ENCODE data around the gene CRTAP. TPM values are rescaled to one million over a fixed set of nuclear protein-coding genes. Genes with fewer than 3 reads are reported as not detected.
"Not testable (repeated sequence)": the region's sequence is repeated elsewhere in the genome, so short reads cannot be mapped to it uniquely, and the experiment has no call there.

The CRTAP gene
- total RNA-seq, 6 donors from 2014 or later: 75.4 to 235 (median 119) TPM

DNA sequence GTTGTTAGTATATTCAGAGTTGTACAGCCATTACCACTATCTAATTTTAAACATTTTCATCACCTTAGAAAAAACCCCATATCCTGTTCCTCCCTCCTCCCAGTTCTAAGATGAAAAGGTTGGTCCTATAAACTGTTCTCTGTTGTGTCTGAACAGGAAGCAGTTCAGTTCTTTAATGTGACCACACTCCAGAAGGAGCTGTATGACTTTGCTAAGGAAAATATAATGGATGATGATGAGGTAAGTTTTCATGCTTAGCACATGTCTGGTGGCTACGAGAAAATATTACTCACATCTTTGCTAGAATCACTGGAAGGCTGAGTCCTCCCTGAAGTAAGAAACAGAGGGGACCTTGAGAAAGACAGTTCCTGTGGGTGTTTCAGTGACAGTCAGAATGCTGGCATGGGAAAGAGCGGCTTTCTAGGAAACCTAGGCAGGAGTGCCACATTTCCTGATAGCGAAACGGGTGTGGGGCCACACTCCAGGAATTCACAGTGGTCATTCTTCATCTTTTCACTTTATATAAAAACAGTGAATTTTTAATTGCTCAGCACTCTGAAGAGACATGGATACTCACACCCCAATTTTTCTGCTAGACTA, 20.3 kb downstream of the CRTAP start:
- Histone ChIP-seq H3K4me1 (peaks cover 0 to 6% (median 0%) of the 10 kb centered on the region in 4 donors), H3K27ac (no peak overlapping the region), H3K9me3 (no peaks in the 10 kb centered on the region), H3K27me3 (no peaks in the 10 kb centered on the region), H3K4me3 (no peak overlapping the region), H3K36me3 (peaks cover 22 to 76% (median 38%) of the 10 kb centered on the region in 4 donors)
- 56 to 67% methylated on average over 4 of the region's 4 CpGs for WGBS, 2 donors
- ATAC-seq (ENCODE audit: low FRiP score in 2 of 2) (no peak), DNase-seq (no peak)
- TF ChIP-seq POLR2AphosphoS5 (IDR thresholded peaks at IDR 0.05): no peak
- TF ChIP-seq, protein P1, sequence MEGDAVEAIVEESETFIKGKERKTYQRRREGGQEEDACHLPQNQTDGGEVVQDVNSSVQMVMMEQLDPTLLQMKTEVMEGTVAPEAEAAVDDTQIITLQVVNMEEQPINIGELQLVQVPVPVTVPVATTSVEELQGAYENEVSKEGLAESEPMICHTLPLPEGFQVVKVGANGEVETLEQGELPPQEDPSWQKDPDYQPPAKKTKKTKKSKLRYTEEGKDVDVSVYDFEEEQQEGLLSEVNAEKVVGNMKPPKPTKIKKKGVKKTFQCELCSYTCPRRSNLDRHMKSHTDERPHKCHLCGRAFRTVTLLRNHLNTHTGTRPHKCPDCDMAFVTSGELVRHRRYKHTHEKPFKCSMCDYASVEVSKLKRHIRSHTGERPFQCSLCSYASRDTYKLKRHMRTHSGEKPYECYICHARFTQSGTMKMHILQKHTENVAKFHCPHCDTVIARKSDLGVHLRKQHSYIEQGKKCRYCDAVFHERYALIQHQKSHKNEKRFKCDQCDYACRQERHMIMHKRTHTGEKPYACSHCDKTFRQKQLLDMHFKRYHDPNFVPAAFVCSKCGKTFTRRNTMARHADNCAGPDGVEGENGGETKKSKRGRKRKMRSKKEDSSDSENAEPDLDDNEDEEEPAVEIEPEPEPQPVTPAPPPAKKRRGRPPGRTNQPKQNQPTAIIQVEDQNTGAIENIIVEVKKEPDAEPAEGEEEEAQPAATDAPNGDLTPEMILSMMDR (IDR thresholded peaks at IDR 0.05): no peak
- no peak for TF ChIP-seq POLR2A (IDR thresholded peaks at IDR 0.05)
- TF ChIP-seq EP300 (IDR thresholded peaks at IDR 0.05): no peak

DNA sequence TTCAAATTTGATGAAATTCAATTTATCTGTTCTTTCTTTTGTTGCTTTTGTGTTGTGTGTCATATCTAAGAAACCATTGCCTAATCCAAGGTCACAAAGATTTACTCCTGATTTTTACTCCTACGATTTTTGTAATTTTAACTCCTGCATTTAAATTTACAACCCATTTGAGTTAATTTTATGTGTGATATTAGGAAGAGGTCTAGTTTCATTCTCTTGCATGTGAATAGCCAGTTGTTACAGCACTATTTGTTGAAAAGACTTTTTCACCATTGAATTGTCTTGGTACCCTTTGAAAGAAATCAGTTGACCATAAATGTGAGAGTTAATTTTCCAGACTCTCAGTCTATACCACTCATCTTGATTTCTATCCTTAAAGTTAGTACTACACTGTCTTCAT, 23.9 kb downstream of the CRTAP start:
- Histone ChIP-seq H3K27ac (no peak overlapping the region), H3K27me3 (no peaks in the 10 kb centered on the region), H3K4me1 (no peaks in the 10 kb centered on the region), H3K4me3 (no peak overlapping the region), H3K9me3 (no peaks in the 10 kb centered on the region), H3K36me3 (peaks cover 12 to 70% (median 39%) of the 10 kb centered on the region in 4 donors)
- no peak for DNase-seq
- no peak for ATAC-seq (ENCODE audit: low FRiP score in 2 of 2)
- TF ChIP-seq, protein P1 (IDR thresholded peaks at IDR 0.05): no peak
- TF ChIP-seq POLR2AphosphoS5 (IDR thresholded peaks at IDR 0.05) (no peak), EP300 (IDR thresholded peaks at IDR 0.05) (no peak), POLR2A (IDR thresholded peaks at IDR 0.05) (no peak)
- 93 to 94% methylated on average over 1 of the region's 1 CpG for WGBS, 2 donors

DNA sequence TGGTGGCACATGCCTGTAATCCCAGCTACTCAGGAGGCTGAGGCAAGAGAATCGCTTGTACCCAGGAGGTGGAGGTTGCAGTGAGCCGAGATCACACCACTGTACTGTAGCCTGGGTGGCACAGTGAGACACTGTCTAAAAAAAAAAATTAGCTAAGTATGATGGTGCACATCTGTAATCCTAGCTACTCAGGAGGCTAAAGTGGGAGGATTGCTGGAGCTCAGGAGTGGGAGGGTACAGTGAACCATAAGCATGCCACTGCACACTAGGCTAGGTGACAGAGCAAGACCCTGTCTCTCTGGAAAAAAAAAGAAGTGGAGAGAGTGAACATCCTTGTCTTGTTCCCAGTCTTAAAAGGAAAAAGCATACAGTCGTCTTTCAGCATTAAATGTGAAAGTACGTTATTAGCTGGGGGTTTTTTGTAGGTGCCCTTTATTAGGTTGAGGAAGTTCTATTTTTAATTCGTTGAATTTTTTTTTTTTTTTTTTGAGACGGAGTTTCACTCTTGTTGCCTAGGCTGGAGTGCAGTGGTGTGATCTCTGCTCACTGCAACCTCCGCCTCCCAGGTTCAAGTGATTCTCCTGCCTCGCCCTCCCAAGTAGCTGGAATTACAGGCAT, 25.3 kb downstream of the CRTAP start:
- H3K36me3 ChIP-seq: peaks cover 12 to 64% (median 32%) of the 10 kb centered on the region in 4 donors
- not testable (repeated sequence) for H3K4me1 ChIP-seq; H3K4me3 ChIP-seq; H3K27me3 ChIP-seq; H3K9me3 ChIP-seq; H3K27ac ChIP-seq; DNase-seq; ATAC-seq (ENCODE audit: low FRiP score in 2 of 2)
- 85 to 88% methylated on average over 8 of the region's 8 CpGs for WGBS, 2 donors

DNA sequence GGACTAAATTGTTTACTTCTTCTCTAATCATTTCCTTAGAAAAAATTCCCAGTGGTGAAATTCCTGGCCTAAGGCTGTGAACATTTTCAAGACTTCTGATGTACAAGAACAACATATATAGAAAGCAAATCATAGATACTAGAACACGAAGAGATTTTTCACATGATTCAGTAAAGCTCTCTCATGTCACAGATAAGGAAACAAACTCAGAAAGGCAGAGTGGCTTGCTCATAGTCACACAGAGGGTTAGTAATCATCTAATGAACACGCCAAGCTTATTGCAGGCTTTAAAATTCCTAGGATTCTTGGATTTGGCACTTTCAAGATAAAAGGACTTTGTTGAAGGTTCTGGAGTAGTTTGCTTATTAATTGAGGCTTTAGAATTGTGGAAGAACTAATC, 26.2 kb downstream of the CRTAP start:
- ATAC-seq (ENCODE audit: low FRiP score in 2 of 2): no peak

DNA sequence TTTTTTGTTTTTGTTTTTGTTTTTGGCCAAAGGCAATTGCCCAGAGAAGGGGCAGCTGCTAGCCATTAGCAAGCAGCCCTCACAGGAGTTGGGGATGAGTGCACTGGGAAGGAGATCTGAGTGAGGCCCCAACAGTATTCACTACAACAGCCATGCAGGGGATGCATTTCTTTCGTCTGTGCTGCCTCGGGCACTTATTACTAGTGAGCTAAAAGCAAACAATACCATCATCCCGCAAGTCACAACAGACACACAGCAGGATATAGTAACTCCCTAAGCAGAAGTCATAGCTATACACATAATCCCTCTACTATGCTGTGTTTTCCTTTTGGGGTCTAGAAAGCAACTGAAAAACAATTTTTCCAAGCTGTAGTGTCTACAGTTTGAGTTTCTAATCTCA, 27.2 kb downstream of the CRTAP start:
- Histone ChIP-seq H3K36me3 (peaks cover 7 to 52% (median 19%) of the 10 kb centered on the region in 4 donors), H3K27ac (no peak overlapping the region), H3K27me3 (no peaks in the 10 kb centered on the region), H3K4me1 (no peaks in the 10 kb centered on the region), H3K9me3 (no peaks in the 10 kb centered on the region), H3K4me3 (no peak overlapping the region)
- ATAC-seq (ENCODE audit: low FRiP score in 2 of 2): no peak
- TF ChIP-seq POLR2AphosphoS5 (IDR thresholded peaks at IDR 0.05) (no peak), POLR2A (IDR thresholded peaks at IDR 0.05) (no peak), EP300 (IDR thresholded peaks at IDR 0.05) (no peak)
- TF ChIP-seq, protein P1 (IDR thresholded peaks at IDR 0.05): no peak
- no peak for DNase-seq
- 84 to 89% methylated on average over 3 of the region's 3 CpGs for WGBS, 2 donors

More for the DNA sequence above, 26.2 kb downstream of the CRTAP start:
- Histone ChIP-seq H3K36me3 (peaks cover 7 to 58% (median 25%) of the 10 kb centered on the region in 4 donors), H3K9me3 (no peaks in the 10 kb centered on the region), H3K27ac (no peak overlapping the region), H3K4me3 (no peak overlapping the region), H3K4me1 (no peaks in the 10 kb centered on the region), H3K27me3 (no peaks in the 10 kb centered on the region)
- WGBS, 2 donors: 61 to 68% methylated on average over 2 of the region's 2 CpGs
- DNase-seq: no peak
- TF ChIP-seq EP300 (IDR thresholded peaks at IDR 0.05): no peak
- no peak for TF ChIP-seq POLR2A (IDR thresholded peaks at IDR 0.05)
- TF ChIP-seq, protein P1 (IDR thresholded peaks at IDR 0.05): no peak
- no peak for TF ChIP-seq POLR2AphosphoS5 (IDR thresholded peaks at IDR 0.05)
